ENCODE measurements around the gene CFAP299.

DNA sequence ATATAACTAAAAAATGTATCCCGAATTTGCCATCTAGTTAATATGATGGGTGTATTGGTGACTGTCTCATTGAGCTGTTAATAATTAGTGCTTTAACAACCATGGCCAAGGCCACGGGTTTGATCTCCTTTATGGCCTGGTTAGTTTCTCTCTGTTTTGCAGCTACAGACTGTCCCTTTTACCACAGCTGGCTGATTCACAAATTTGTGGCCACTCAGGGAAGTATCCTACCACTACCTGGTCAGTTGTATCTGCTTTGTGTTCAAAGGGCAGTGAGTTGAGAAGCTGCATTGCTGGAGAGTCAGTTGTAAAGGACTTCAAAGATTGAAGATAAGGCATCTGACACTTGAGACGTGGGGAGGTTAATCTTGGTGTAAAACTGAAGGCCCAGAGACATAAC, 475.9 kb downstream of the CFAP299 start:
- TF ChIP-seq CTCF (IDR thresholded peaks at IDR 0.05; ENCODE audit: low read length) (no peak), EZH2 (IDR thresholded peaks at IDR 0.05; ENCODE audit: borderline replicate concordance, low read length) (no peak)
